ENCODE measurements around the gene ZIC4.

Gene ZIC4

DNA sequence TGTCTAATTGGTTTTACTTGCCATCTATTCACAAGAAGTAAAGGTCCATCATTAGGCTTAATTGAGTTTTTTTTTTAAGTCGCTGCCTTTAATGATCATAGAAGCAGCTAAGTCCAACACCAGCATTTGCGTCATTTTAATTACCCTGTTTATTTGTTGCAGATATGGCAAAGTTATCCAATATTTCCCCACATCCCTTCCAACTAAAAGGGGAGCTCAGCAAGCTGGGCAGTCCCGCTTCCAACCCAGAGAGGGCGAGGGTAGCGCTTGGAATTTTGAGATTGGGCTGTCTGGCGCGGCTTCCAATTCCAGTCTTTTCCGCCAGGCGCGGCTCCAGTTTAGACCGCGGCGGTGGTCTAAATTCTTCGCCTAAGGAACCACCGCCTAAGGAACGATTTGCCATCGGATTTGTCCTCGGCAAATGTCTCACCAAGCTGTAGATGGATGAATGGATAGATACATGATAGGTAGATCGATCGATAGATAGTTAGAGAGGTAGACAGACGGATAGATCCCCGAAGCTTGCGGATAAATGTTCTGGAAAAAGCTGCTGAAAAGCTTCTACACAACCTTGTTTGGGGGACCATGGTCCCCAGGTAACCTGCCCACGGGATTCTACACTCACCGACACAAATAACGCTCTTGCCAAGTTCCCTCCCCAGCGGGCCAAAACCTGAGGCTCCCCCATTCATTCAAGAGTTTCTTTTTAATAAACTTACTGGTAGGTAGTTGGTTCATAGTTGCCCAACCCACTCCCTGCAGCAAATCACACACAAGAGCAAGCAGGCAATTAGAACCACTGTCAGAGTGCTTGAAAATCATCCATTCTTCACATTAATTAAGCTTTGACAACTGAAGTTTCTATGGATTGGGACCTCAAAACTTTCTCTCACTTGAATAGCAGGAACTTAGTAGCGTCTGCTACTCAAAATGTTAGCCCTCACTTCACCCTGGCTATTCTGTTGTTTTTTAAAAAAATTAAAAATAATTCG lies 49.1 kb downstream of the ZIC4 start:
- H3K27ac ChIP-seq (ENCODE audit: low read depth, low read length): no peak overlapping the region
- peaks cover 0 to 6% (median 0%) of the 10 kb centered on the region in 5 donors for H3K4me1 ChIP-seq (ENCODE audit: control insufficient read depth in 5 of 5, insufficient read depth in 5 of 5, low read length in 5 of 5)
- H3K9ac ChIP-seq (ENCODE audit: low read length in 5 of 5): no peak overlapping the region
- H3K36me3 ChIP-seq (ENCODE audit: control insufficient read depth in 5 of 5, insufficient read depth in 5 of 5, low read length in 5 of 5): no peaks in the 10 kb centered on the region
- peaks cover 41 to 74% (median 71%) of the 10 kb centered on the region in 5 donors for H3K27me3 ChIP-seq (ENCODE audit: control insufficient read depth in 5 of 5, insufficient read depth in 4 of 5, low read length in 5 of 5)
- no peak overlapping the region for H3K4me3 ChIP-seq (ENCODE audit: low read depth in 1 of 5, low read length in 5 of 5)
- H3K9me3 ChIP-seq (ENCODE audit: control insufficient read depth in 5 of 5, low read length in 5 of 5): peaks cover 0 to 5% (median 3%) of the 10 kb centered on the region in 5 donors

DNA sequence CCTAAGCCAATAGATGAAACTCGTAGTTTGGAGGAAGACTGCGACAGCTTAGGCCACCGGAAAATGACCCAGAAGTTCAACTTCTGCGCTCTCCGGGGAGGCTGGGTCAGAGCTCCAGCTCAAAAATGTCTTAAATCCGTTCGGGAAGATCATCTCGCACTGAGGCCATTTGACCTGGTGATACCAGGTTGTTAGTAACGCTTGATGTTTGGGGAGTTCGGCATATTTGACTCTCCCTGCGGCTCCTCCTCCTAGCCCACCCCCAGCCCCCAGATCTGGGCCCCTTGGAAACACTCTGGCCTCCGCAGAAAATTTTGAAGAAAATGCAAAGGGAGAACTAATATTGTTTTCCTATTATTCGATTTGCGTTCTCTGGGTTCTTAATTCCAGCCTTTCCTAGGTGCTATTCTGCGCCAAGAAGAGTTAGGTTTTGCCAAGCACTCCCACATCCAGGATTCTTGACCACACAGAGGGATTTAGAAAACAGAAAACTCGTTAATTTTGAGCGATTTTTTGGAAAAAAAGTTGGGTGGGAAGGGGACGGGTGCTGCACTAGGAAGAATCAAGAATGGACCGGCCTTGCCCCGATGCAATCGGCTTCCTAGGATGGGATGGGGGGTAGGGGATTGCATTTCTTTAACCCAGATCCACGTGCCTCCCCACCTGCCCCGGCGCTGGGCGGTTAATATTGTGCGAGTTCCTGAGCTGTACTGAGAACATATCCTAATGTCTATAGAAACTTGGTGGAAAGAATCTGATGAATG lies 50.0 kb downstream of the ZIC4 start:
- Histone ChIP-seq H3K27me3 (ENCODE audit: control insufficient read depth in 5 of 5, insufficient read depth in 4 of 5, low read length in 5 of 5) (peaks cover 36 to 69% (median 67%) of the 10 kb centered on the region in 5 donors), H3K9ac (ENCODE audit: low read length in 5 of 5) (no peak overlapping the region), H3K27ac (ENCODE audit: low read depth, low read length) (no peak overlapping the region), H3K4me1 (ENCODE audit: control insufficient read depth in 5 of 5, insufficient read depth in 5 of 5, low read length in 5 of 5) (peaks cover 0 to 6% (median 0%) of the 10 kb centered on the region in 5 donors), H3K36me3 (ENCODE audit: control insufficient read depth in 5 of 5, insufficient read depth in 5 of 5, low read length in 5 of 5) (no peaks in the 10 kb centered on the region), H3K4me3 (ENCODE audit: low read depth in 1 of 5, low read length in 5 of 5) (no peak overlapping the region), H3K9me3 (ENCODE audit: control insufficient read depth in 5 of 5, low read length in 5 of 5) (peaks cover 0 to 5% (median 3%) of the 10 kb centered on the region in 5 donors)

DNA sequence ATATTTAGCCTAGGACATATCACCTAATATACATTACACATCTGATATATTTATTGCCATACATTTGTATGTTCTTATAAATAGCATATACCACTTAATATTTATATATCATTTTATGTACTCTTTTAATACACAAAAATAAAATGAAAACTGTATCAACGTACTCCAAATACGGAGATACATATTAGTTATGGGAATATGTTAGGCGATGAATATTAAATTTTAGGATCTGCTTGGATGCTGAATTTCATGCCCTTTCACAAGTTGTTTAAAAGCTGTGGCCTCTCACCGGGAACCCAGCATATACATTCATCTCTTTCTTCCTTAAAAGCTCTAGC lies 50.6 kb downstream of the ZIC4 start:
- peaks cover 0 to 5% (median 3%) of the 10 kb centered on the region in 5 donors for H3K9me3 ChIP-seq (ENCODE audit: control insufficient read depth in 5 of 5, low read length in 5 of 5)
- peaks cover 0 to 3% (median 0%) of the 10 kb centered on the region in 5 donors for H3K4me1 ChIP-seq (ENCODE audit: control insufficient read depth in 5 of 5, insufficient read depth in 5 of 5, low read length in 5 of 5)
- no peak overlapping the region for H3K9ac ChIP-seq (ENCODE audit: low read length in 5 of 5)
- peaks cover 36 to 63% (median 61%) of the 10 kb centered on the region in 5 donors for H3K27me3 ChIP-seq (ENCODE audit: control insufficient read depth in 5 of 5, insufficient read depth in 4 of 5, low read length in 5 of 5)
- no peak overlapping the region for H3K27ac ChIP-seq (ENCODE audit: low read depth, low read length)
- no peaks in the 10 kb centered on the region for H3K36me3 ChIP-seq (ENCODE audit: control insufficient read depth in 5 of 5, insufficient read depth in 5 of 5, low read length in 5 of 5)
- H3K4me3 ChIP-seq (ENCODE audit: low read depth in 1 of 5, low read length in 5 of 5): no peak overlapping the region

DNA sequence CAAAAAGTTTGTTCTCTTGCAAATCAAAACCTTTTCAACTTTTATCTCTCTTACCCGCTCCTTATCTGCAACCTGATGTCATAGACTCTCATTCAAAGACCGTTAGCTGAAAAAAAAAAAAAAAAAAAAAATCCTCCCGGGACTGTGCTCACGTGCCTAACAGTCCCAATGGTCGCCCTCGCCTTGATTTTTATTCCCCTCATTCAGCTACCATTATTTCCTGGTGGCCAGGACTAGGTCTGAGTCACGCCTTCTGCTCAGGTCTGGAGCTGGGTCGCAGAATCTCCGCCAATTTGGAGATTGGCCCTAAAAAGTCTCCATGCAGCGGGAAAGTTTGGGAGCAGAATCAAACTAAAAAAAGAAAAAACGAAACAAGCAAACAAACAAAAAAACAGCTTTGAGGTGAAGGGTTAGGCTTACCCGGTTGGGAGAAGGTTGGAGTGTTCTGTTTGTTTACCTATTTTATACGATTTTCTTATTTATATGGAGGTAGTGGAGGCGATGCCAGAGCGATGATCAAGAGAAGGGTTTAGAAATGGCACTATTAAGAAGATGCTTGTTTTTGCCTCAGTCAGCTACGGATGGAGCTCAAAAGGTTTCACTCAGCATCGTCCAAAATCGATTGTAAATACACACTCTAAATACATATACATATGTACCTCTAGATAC lies 51.1 kb downstream of the ZIC4 start:
- peaks cover 32 to 59% (median 57%) of the 10 kb centered on the region in 5 donors for H3K27me3 ChIP-seq (ENCODE audit: control insufficient read depth in 5 of 5, insufficient read depth in 4 of 5, low read length in 5 of 5)
- H3K36me3 ChIP-seq (ENCODE audit: control insufficient read depth in 5 of 5, insufficient read depth in 5 of 5, low read length in 5 of 5): no peaks in the 10 kb centered on the region
- H3K9ac ChIP-seq (ENCODE audit: low read length in 5 of 5): no peak overlapping the region
- no peak overlapping the region for H3K4me3 ChIP-seq (ENCODE audit: low read depth in 1 of 5, low read length in 5 of 5)
- H3K9me3 ChIP-seq (ENCODE audit: control insufficient read depth in 5 of 5, low read length in 5 of 5): peaks cover 0 to 5% (median 3%) of the 10 kb centered on the region in 5 donors
- peaks cover 0 to 3% (median 0%) of the 10 kb centered on the region in 5 donors for H3K4me1 ChIP-seq (ENCODE audit: control insufficient read depth in 5 of 5, insufficient read depth in 5 of 5, low read length in 5 of 5)
- no peak overlapping the region for H3K27ac ChIP-seq (ENCODE audit: low read depth, low read length)

DNA sequence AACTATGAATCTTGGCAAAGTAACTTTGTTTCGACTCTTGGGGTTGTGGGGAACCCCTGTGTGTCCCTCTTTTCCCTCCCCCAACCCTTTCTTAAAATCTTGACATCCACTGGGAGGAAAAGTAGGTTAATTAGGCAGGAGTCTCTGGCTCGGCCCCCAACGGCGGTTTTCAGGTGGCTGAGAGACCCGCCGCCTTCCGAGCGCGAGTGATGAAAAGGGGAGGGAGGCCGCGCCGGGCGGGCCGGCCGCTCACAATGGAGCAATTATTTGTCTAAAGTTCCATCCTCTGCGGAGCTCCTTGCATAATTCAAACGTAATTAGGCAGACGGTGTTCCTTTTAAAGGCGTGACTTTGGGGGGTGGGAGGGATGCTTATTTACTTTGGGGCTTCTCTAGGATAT lies 51.7 kb downstream of the ZIC4 start:
- H3K36me3 ChIP-seq (ENCODE audit: control insufficient read depth in 5 of 5, insufficient read depth in 5 of 5, low read length in 5 of 5): no peaks in the 10 kb centered on the region
- H3K9me3 ChIP-seq (ENCODE audit: control insufficient read depth in 5 of 5, low read length in 5 of 5): peaks cover 0 to 5% (median 3%) of the 10 kb centered on the region in 5 donors
- H3K27me3 ChIP-seq (ENCODE audit: control insufficient read depth in 5 of 5, insufficient read depth in 4 of 5, low read length in 5 of 5): peaks cover 31 to 53% (median 51%) of the 10 kb centered on the region in 5 donors
- no peak overlapping the region for H3K4me3 ChIP-seq (ENCODE audit: low read depth in 1 of 5, low read length in 5 of 5)
- H3K9ac ChIP-seq (ENCODE audit: low read length in 5 of 5): no peak overlapping the region
- H3K4me1 ChIP-seq (ENCODE audit: control insufficient read depth in 5 of 5, insufficient read depth in 5 of 5, low read length in 5 of 5): peaks cover 0 to 3% (median 0%) of the 10 kb centered on the region in 5 donors
- no peak overlapping the region for H3K27ac ChIP-seq (ENCODE audit: low read depth, low read length)

DNA sequence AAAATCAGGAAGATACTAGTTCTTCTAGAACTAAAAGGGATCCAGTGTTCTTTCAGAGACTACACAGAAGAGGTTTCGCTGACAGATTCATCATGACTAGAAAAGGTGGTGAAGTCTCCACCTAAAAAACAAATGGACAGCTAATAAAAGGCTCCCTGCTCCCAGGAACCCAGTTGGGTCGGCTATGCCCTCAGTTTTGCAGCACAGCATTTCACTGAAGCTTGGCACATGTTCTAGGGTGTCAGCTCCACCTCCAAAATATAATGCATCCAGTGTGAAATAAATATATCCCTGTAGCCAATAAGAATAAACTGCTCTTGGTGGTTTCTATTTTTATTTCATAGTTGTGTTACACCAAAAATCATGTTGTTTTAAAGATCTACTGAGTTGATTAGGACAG lies 55.0 kb downstream of the ZIC4 start:
- Histone ChIP-seq H3K4me1 (ENCODE audit: control insufficient read depth in 5 of 5, insufficient read depth in 5 of 5, low read length in 5 of 5) (no peaks in the 10 kb centered on the region), H3K36me3 (ENCODE audit: control insufficient read depth in 5 of 5, insufficient read depth in 5 of 5, low read length in 5 of 5) (no peaks in the 10 kb centered on the region), H3K9me3 (ENCODE audit: control insufficient read depth in 5 of 5, low read length in 5 of 5) (no peaks in the 10 kb centered on the region), H3K27me3 (ENCODE audit: control insufficient read depth in 5 of 5, insufficient read depth in 4 of 5, low read length in 5 of 5) (peaks cover 8 to 24% (median 22%) of the 10 kb centered on the region in 5 donors), H3K4me3 (ENCODE audit: low read depth in 1 of 5, low read length in 5 of 5) (no peak overlapping the region), H3K9ac (ENCODE audit: low read length in 5 of 5) (no peak overlapping the region), H3K27ac (ENCODE audit: low read depth, low read length) (no peak overlapping the region)

DNA sequence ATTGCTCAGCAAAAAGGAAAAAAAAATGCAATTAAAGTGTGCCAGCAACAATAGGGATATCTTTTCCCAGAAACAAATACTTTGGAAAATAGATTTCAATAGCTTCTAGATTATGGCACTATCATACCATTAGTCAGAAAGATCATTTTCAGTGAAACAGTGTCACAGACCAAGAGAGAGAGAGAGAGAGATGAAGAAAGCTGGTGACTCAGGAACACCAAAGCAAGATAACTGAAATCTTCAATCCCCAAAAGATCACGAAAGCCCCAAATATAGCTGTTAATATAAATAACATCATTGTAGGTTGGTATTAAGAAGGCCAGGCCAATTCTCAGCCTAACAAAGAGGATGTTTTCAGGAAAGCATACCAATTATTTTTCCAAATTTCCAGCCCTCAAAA lies 57.4 kb downstream of the ZIC4 start:
- no peak overlapping the region for H3K9ac ChIP-seq (ENCODE audit: low read length in 5 of 5)
- no peak overlapping the region for H3K4me3 ChIP-seq (ENCODE audit: low read depth in 1 of 5, low read length in 5 of 5)
- H3K9me3 ChIP-seq (ENCODE audit: control insufficient read depth in 5 of 5, low read length in 5 of 5): no peaks in the 10 kb centered on the region
- H3K4me1 ChIP-seq (ENCODE audit: control insufficient read depth in 5 of 5, insufficient read depth in 5 of 5, low read length in 5 of 5): no peaks in the 10 kb centered on the region
- H3K36me3 ChIP-seq (ENCODE audit: control insufficient read depth in 5 of 5, insufficient read depth in 5 of 5, low read length in 5 of 5): no peaks in the 10 kb centered on the region
- peaks cover 0 to 6% (median 3%) of the 10 kb centered on the region in 5 donors for H3K27me3 ChIP-seq (ENCODE audit: control insufficient read depth in 5 of 5, insufficient read depth in 4 of 5, low read length in 5 of 5)
- H3K27ac ChIP-seq (ENCODE audit: low read depth, low read length): no peak overlapping the region

DNA sequence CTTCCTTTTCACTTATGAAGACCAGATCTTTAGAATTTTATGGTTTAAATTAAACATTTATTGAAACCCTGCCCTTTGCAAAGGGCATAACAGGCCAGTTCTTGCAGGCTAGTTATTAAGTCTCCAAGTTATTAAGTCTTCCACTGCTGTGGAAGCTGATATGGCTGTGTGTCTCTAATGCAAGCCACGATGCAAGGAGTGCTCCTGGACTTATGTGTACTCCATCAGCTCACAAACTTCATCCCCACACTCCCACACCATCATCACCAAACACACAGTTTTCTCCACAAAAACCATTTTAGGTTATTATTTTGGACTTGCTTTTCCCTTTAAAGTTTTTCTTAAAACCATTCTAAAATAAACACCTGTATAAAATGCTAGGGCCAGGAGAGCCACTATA lies 62.4 kb downstream of the ZIC4 start:
- Histone ChIP-seq H3K36me3 (ENCODE audit: control insufficient read depth in 5 of 5, insufficient read depth in 5 of 5, low read length in 5 of 5) (no peaks in the 10 kb centered on the region), H3K27me3 (ENCODE audit: control insufficient read depth in 5 of 5, insufficient read depth in 4 of 5, low read length in 5 of 5) (peaks cover 0 to 3% (median 0%) of the 10 kb centered on the region in 5 donors), H3K27ac (ENCODE audit: low read depth, low read length) (no peak overlapping the region), H3K9ac (ENCODE audit: low read length in 5 of 5) (no peak overlapping the region), H3K4me1 (ENCODE audit: control insufficient read depth in 5 of 5, insufficient read depth in 5 of 5, low read length in 5 of 5) (no peaks in the 10 kb centered on the region), H3K9me3 (ENCODE audit: control insufficient read depth in 5 of 5, low read length in 5 of 5) (no peaks in the 10 kb centered on the region), H3K4me3 (ENCODE audit: low read depth in 1 of 5, low read length in 5 of 5) (no peak overlapping the region)

DNA sequence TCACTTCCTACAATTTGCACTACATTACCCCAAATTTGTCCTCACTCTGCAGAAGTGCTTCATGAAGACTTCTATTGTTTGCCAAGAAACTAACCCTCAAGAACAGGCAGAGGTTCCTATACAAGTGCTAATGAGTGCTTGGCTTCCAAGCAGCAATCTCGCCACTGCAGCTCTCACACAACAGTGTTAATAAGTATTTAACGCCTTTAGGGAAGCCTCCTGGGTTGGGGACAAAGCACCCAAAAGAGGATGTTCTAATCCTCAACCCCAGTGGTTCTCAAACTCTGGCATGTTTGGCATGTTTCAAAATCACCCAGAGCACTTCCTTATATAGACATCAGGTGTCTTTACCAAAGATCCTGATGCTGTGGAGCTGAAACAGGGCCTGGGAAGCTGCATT lies 64.6 kb downstream of the ZIC4 start:
- H3K9ac ChIP-seq (ENCODE audit: low read length in 5 of 5): no peak overlapping the region
- peaks cover 0 to 8% (median 0%) of the 10 kb centered on the region in 5 donors for H3K4me1 ChIP-seq (ENCODE audit: control insufficient read depth in 5 of 5, insufficient read depth in 5 of 5, low read length in 5 of 5)
- no peaks in the 10 kb centered on the region for H3K9me3 ChIP-seq (ENCODE audit: control insufficient read depth in 5 of 5, low read length in 5 of 5)
- H3K27me3 ChIP-seq (ENCODE audit: control insufficient read depth in 5 of 5, insufficient read depth in 4 of 5, low read length in 5 of 5): peaks cover 0 to 3% (median 0%) of the 10 kb centered on the region in 5 donors
- no peak overlapping the region for H3K4me3 ChIP-seq (ENCODE audit: low read depth in 1 of 5, low read length in 5 of 5)
- H3K27ac ChIP-seq (ENCODE audit: low read depth, low read length): no peak overlapping the region
- no peaks in the 10 kb centered on the region for H3K36me3 ChIP-seq (ENCODE audit: control insufficient read depth in 5 of 5, insufficient read depth in 5 of 5, low read length in 5 of 5)
